HG02759 (cell line): ENCODE results near the gene CACNA1B.
"Not testable (repeated sequence)": the region's sequence is repeated elsewhere in the genome, so short reads cannot be mapped to it uniquely, and the experiment has no call there.

Experiments
- ATAC-seq: cut with Tn5 transposase; IDR thresholded peaks from one replicate; pipeline ENCODE4 v1.9.1; 2021; ENCODE audit warnings: mild to moderate bottlenecking, moderate library complexity; ENCODE audit not compliant: unreplicated experiment

CACNA1B gene

DNA sequence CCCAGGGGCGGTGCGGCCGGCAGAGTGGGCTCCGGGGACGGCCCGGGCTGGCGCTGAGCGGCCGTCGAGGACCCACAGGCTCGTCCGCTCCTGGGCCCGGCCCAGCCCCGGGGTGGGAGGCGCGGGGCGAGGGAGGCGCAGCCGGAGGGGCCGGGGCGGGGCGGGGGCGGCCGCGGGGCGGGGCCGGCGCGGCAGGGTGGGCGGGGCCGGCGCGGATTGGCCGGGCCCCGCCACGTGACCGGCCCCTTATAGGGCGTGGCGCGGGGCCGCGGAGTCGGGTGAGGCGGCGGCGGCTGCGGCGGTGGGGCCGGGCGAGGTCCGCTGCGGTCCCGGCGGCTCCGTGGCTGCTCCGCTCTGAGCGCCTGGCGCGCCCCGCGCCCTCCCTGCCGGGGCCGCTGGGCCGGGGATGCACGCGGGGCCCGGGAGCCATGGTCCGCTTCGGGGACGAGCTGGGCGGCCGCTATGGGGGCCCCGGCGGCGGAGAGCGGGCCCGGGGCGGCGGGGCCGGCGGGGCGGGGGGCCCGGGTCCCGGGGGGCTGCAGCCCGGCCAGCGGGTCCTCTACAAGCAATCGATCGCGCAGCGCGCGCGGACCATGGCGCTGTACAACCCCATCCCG is at the start of gene CACNA1B:
TSS of gene CACNA1B (plus strand) at position 277 of the 617 bp plus-strand sequence. CDS start at position 429, 152 bp downstream.
- not testable (repeated sequence) for ATAC-seq

DNA sequence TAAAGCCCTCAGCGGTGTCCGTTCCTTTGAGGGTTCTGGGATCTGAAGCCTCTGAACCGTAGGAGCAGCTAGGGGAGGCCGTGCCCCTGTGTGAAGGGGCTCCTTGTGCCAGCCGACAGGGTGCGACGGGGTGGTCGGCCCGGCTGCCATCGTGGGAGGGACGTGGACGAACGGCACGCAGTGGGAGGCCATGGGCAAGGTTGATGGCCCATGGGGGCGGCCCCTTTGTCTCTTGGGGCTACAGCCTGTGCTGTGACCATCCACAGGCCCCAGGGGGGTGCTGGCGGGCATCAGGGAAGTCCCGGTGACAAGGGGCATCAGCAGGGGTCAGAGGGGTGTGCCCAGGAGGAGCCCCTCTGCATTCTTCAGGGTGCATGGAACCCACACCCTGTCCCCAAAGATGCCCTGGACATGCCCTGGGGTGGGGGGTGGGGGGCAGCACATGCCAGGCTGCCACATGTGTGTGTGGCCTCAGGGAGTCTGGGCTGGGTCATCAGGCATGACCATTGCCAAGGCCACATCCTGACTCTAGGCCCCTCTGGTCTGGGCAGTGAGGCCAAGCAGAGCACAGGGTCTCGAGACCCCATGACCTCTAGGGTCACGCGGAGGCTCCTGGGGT is 49.6 kb upstream of the CACNA1B start:
- ATAC-seq, result no peak

GRCh38 chr9:137828527-137829259 is 48.9 kb upstream of the CACNA1B start:
- no peak for ATAC-seq

DNA sequence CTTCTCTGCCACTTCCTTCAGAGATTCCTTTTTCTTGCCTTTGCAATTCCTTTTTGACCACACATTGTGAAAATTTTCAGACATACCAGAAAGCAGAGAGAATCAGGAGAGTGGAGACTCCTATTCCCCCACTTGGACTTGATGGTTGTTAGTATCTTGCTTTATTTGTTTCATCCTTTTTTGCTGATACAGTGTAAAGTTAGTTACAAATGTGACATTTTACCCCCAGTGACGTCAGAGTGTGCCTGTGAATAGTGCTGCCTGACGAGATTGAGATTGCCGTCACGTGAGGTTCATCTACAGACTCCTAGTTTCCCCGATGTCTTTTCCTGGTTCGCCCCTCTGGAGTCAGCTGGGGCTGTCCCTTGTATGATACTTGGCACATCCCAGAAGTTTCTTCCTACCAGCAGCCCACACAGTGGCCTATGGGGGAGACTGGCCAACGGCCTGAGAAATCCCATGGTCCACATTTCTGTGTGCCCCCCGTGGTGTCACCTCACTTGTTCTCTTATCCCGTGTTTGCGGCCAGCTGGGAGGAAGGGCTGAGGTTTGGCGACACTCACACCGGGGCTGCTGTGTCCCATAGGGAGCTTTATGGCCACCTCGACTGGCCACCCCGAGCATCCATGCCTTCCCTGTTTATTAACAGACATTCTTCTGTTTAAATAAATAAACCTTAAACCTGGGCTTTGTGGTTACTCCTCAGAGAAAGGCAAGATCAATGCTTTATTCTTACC is 48.2 kb upstream of the CACNA1B start:
- no peak for ATAC-seq

DNA sequence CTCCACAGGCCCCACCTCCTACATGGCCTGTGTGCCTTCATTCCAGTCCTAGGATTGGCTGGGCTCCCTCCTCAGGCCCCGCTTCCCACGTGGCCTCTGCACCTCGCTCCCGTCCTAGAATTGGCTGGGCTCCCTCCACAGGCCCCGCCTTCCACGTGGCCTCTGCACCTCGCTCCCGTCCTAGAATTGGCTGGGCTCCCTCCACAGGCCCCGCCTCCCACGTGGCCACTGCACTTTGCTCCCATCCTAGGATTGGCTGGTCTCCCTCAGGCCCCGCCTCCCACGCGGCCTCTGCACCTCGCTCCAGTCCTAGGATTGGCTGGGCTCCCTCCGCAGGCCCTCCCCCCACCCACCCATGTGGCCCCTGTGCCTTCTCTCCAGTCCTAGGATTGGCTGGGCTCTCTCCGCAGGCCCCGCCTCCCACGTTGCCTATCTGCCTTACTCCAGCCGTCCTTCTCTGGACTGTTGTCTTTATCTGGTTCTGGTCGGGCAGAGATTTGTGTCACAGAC is 45.3 kb upstream of the CACNA1B start:
- ATAC-seq, result no peak

DNA sequence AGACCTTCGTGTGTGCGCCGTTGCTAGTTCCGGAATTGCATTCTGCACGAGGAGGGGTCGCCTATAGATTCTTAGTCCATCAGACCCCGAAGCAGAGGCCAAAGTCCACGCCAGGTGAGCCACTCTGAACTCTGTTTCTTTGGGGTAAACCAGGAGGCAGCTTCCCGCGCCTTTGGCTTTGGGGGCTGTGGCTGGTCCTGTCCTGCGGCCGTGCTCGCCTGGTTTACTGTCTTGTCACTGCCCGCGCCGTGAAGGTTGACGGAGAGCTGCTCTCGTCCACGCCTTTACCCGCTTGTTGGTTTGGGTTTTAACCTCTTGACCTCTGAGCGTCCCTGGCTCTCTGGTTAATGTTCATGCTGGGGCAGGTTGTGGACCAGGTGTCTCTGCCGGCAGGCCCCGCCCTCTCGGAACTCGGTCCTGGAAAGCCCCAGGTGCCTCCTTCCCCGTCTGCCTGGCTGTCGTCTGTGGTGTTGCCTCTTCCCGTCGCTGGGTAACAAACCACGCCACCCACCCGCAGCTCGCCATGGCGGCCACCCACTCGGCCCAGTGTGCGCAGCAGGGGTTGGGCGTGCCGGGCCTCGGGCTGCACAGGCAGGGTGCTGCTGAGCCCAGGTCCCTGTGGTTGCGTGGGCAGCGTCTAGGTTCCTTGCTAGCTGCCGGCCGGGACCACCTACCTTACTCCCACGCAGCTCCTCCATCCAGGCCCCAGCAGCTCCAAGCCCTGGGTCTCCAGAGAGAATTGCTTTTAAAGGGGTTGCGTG is 44.6 kb upstream of the CACNA1B start:
- ATAC-seq, result no peak

DNA sequence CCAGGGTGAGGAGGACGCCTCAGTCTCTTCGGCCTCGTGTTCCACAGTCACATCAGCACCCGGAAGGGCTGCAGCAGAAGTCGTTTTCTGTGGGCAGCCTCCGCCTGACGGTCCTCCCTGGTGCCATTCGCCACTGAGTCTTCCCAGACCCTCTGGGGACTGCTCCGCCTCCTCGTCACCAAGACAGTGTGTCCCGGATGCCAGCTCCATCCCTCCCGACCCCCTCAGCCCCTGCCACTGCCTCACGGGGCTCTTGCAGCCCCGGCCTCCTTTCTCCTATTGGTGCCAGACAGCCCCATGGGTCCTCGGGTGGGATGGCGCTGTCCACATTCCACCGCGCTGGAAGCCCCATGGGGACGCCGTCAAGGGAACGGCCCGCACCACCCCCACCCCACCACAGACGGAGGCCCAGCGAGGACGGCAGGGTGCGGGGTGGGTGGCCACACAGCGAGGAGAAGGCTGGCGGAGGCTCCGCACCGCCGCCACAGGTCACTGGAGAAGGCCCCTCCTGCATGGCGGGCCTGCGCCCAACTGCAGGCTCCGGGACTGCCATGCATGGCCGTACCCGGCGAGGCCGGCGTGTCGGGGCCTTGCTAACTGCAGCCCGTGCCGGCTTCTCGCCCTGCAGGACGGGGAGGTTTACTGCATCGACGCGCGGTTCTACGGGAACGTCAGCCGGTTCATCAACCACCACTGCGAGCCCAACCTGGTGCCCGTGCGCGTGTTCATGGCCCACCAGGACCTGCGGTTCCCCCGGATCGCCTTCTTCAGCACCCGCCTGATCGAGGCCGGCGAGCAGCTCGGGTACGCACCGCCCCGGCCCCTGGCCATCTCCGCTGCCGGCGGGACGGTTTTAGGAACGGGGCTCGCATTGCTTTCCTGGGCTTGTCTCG is 43.6 kb upstream of the CACNA1B start:
- ATAC-seq, result no peak

DNA sequence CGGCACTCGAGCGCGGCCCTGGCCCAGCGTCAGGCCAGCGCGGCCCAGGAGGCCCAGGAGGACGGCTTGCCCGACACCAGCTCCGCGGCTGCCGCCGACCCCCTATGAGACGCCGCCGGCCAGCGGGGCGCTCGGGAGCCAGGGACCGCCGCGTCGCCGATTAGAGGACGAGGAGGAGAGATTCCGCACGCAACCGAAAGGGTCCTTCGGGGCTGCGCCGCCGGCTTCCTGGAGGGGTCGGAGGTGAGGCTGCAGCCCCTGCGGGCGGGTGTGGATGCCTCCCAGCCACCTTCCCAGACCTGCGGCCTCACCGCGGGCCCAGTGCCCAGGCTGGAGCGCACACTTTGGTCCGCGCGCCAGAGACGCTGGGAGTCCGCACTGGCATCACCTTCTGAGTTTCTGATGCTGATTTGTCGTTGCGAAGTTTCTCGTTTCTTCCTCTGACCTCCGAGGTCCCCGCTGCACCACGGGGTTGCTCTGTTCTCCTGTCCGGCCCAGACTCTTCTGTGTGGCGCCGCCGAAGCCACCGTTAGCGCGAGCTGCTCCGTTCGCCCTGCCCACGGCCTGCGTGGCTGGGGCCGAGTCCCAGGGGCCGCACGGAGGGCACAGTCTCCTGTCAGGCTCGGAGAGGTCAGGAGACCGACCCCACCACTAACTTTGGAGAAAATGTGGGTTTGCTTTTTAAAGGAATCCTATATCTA is 42.6 kb upstream of the CACNA1B start:
- ATAC-seq, result no peak

GRCh38 chr9:137836151-137836830 is 41.3 kb upstream of the CACNA1B start:
- ATAC-seq, result no peak

DNA sequence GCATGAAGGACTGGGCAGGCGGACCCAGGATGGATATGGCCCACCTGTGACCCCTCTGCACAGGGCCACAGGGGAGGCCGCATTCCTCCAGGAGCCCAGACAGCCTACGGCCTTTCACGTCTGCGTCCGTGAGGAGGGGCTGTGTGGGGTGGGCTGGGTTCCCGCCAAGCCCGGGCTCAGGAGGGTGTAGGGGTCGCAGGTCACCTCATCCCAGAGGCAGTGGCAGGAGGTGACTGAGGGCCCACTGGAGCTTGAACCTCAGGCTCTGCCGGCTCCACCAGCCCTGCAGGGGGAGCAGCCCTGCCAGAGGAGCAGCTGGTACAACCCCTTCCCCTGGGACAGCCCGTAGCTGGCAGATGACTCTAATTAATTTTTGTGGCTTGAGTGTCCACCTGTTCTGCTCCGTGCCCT is 40.7 kb upstream of the CACNA1B start:
- ATAC-seq, result no peak

- no peak for ATAC-seq
Observed at GRCh38 chr9:137837345-137838278, 40.0 kb upstream of the CACNA1B start.

DNA sequence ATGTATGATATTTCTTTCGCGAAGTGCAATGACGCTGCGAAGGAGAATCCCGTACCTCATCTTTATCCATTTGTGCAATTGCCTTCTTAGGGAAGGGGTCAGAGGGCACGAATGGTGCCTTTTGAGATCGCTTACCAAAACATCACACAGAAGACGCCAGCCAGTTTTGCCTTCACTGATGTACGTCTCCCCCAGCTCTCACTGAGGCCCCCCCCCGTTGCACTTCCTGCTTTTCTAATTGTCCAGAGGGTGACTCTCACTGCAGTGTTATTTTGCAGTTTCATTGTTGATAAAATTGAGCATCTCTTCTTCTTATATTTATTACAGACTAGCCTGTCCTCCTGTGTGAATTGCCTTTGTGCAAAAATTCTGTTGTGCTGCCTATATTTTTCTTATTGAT is 39.0 kb upstream of the CACNA1B start:
- no peak for ATAC-seq

- ATAC-seq, result no peak
Observed at GRCh38 chr9:137843355-137843754, 34.2 kb upstream of the CACNA1B start.

GRCh38 chr9:137851516-137852267 is 25.9 kb upstream of the CACNA1B start:
- ATAC-seq, result no peak

- no peak for ATAC-seq
Observed at GRCh38 chr9:137853392-137853995, 24.1 kb upstream of the CACNA1B start.

DNA sequence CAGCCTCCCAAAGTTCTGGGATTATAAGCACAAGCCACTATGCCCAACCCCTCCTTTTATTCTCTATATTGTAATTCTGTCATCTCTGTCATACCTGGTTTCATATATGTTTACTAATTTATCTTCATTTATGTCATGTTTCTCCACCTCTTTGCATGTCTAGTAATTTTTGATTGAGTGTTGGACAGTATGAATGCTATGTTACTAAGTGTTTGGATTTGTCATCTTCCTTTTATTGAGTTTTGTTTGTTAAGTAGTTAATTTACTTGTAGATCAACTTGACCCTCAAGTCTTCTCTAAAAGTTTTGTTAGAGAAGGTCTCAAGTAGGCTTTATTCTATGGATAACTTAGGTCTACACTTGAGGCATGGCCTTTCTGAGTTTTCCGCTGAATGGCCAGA is 17.2 kb upstream of the CACNA1B start:
- no peak for ATAC-seq
